IMR-90 (cell line): Measurements from ENCODE around the gene CEP20.

Source experiments
- BHLHE40 ChIP-seq: fragments of 150-350 bp; IDR thresholded peaks from 2 replicates; pipeline ENCODE4 v1.6.1; 2016; ENCODE audit warnings: mild to moderate bottlenecking, low read depth, low read length
- CTCF ChIP-seq: conservative IDR thresholded peaks from 2 replicates; pipeline ENCODE4 v1.5.1; 2012; ENCODE audit warnings: mild to moderate bottlenecking, low read depth, low read length, improper control_type of control experiment
- ELK1 ChIP-seq: fragments of 150-350 bp; IDR thresholded peaks from 2 replicates; pipeline ENCODE4 v1.6.1; 2016; ENCODE audit warnings: low read depth, mild to moderate bottlenecking, low read length, moderate library complexity, borderline replicate concordance
- MAFK ChIP-seq: IDR thresholded peaks from 2 replicates; pipeline ENCODE4 v1.6.1; 2012; ENCODE audit warnings: low read depth, low read length, improper control_type of control experiment
- MAZ ChIP-seq: IDR thresholded peaks from 2 replicates; pipeline ENCODE4 v1.6.1; 2012; ENCODE audit warnings: low read depth, mild to moderate bottlenecking, low read length, improper control_type of control experiment, moderate library complexity, borderline replicate concordance
- MXI1 ChIP-seq: IDR thresholded peaks from 2 replicates; pipeline ENCODE4 v1.6.1; 2012; ENCODE audit warnings: low read depth, mild to moderate bottlenecking, low read length, moderate library complexity, borderline replicate concordance
- POLR2A ChIP-seq: IDR thresholded peaks from 2 replicates; pipeline ENCODE4 v1.6.1; 2012; ENCODE audit warnings: mild to moderate bottlenecking, low read depth, low read length
- USF2 ChIP-seq: fragments of 150-350 bp; IDR thresholded peaks from 2 replicates; pipeline ENCODE4 v1.6.1; 2017; ENCODE audit warnings: mild to moderate bottlenecking, antibody characterized with exemption, low read length, low read depth

GRCh38 chr16:15833541-15833940 is 54.9 kb downstream of the CEP20 start:
- TF ChIP-seq POLR2A (no peak), CTCF (no peak), ELK1 (no peak), MAZ (no peak), MXI1 (no peak), USF2 (no peak), BHLHE40 (no peak), MAFK (no peak)
